Central memory CD8-positive, alpha-beta T cell (primary cell): ENCODE measurements around the gene OARD1.
A peak's percentile ranks its signal among the peaks of the same experiment; 100 is the strongest.

Experiments
- ATAC-seq: fragments of 150-1000 bp; cut with Tn5 transposase; replicated peaks from 2 replicates; pipeline ENCODE4 v1.10.0; 2022; ENCODE audit warnings: mild to moderate bottlenecking, moderate FRiP score, moderate number of reproducible peaks; ENCODE audit not compliant: poor library complexity, severe bottlenecking; ENCODE audit errors: extremely low read depth
- DNase-seq, 2 donors: peaks; one replicate each; pipeline ENCODE4 v3.0.0; 2021; ENCODE audit warnings: low spot score in 2 of 2
- H3K27ac Mint-ChIP-seq: one replicate; pipeline ENCODE4 v1.8.0; 2022; ENCODE audit warnings: low read depth, mild to moderate bottlenecking, moderate library complexity, mixed read lengths
- H3K27me3 Mint-ChIP-seq: one replicate; pipeline ENCODE4 v1.8.0; 2022; ENCODE audit warnings: mixed read lengths
- H3K36me3 Mint-ChIP-seq: one replicate; pipeline ENCODE4 v1.8.0; 2022; ENCODE audit warnings: mild to moderate bottlenecking, moderate library complexity, mixed read lengths; ENCODE audit not compliant: insufficient read depth
- H3K4me1 Mint-ChIP-seq: one replicate; pipeline ENCODE4 v1.8.0; 2022; ENCODE audit warnings: mixed read lengths
- H3K4me3 Mint-ChIP-seq: one replicate; pipeline ENCODE4 v1.8.0; 2022; ENCODE audit warnings: mild to moderate bottlenecking, moderate library complexity, mixed read lengths
- H3K9me3 Mint-ChIP-seq: one replicate; pipeline ENCODE4 v1.8.0; 2022; ENCODE audit warnings: mixed read lengths

Gene OARD1

DNA sequence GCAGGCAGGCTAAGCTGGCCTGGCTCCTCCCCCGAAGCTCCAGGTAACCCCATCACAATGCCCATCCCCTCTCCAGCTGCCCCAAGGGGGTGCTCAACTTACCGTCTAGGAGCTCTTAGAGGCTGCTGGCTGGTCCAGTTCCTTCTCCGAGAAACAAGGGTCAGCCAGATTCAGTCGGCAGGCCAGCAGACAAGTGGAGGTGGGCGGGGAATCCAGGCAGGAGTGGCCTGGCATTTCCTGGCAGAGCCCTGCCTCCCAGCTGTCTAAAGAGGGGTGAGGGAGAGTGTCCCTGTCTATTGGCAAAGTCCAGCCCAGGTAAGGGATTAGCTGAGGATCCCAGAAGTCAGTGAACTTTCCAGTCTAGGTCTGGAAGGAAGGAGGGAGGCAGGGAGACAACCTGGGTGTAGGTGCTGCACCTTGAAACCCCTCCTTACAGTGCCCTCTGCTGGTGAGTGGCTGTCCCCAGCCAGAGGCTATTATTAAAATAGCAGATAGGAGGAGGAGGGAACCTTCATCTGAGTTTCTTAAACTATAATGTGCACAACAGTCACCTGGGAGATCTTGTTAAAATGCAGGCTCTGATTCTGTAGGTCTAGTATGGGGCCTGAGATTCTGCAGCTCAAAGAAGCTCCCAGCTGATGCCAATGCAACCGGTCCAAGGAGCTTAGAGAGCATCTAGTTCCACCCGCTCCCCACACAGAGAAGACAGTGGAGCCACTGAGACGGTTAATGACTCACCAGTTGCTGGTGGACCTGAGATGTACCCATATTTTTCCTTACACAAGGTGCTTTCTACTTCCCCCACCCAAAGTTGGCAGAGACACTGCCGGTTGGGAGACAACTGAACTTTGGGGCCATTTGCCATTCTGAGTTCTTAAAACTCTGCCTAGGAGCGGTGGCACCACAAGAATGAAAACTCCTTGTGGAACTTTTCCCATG, 32.8 kb downstream of the OARD1 start, which contains the start of gene UNC5CL:
TSS of gene UNC5CL (minus strand) at position 162 of the 939 bp plus-strand sequence. CDS start 4,147 bp downstream, outside the sequence.
- ATAC-seq (no peak), DNase-seq (peak; percentile 23 to 27)
- Mint-ChIP-seq H3K4me1 (no peaks in the 10 kb centered on the region), H3K4me3 (no peak within 1 kb of the TSS), H3K36me3 (no peaks in the 10 kb centered on the region), H3K9me3 (no peaks in the 10 kb centered on the region), H3K27me3 (no peaks in the 10 kb centered on the region), H3K27ac (no peak within 1 kb of the TSS)

DNA sequence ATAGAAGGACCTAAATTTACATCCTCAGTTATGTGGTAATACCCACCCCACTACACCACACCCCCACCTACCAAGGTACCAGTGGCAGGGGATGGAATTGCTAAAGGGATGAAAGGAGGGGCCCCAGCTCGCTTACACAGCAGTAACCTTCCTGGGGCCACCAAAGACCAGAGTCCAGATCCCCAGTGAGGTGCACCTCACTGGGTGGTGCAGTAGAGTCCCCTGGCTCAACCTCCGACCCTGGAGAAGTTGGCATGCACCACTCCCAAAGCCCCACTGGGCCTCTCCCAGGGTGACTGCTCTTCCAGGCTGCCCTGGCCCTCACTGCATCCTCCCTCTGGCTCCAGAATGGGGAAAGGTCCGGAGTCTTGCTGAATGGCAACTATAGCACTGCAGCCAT, 34.0 kb downstream of the OARD1 start:
- H3K27ac Mint-ChIP-seq = no peak overlapping the region
- H3K4me1 Mint-ChIP-seq = no peaks in the 10 kb centered on the region
- no peaks in the 10 kb centered on the region for H3K9me3 Mint-ChIP-seq
- no peak overlapping the region for H3K4me3 Mint-ChIP-seq
- ATAC-seq (no peak), DNase-seq (no peak)
- no peaks in the 10 kb centered on the region for H3K36me3 Mint-ChIP-seq
- H3K27me3 Mint-ChIP-seq = no peaks in the 10 kb centered on the region

DNA sequence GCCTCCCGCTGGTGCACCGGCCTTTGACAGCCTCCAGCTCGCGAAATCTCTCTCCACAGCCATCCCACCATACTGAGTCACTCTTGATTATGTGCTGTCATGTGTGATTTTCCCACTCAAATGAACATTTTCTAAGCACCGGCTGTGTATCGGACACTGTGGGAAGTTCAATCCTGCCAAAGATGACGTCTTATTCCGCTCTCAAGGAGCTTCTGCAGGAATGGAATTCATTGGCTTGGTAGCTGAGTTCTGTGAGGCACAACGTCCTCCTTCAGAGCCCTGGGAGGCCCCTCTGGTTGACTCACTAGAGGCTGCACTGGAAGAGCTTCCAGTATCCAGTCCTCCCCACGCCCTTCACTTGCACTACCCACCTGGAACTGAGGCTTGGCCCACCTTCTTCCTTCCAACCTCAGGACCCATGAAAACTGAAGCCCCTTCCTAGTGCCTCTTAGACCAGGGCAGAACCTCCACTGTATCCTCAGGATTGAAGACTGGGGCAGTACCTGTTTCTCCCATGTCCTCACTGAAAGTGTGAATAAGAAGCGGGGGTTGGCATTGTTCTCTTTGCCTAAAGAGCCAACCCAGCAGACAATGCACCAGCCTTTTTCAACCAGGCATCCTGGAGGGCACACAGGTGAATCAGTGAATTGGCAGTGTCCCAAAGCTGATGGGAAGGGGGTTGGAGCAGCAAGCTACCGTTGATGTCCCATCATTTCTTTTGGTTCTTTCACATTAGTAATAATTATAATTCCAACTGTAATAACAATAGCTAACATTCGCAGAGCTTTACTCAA, 34.9 kb downstream of the OARD1 start:
- ATAC-seq (no peak), DNase-seq (no peak)
- Mint-ChIP-seq H3K9me3 (no peaks in the 10 kb centered on the region), H3K27me3 (no peaks in the 10 kb centered on the region), H3K4me3 (no peak overlapping the region), H3K4me1 (no peaks in the 10 kb centered on the region), H3K27ac (peak overlapping the region; percentile 56), H3K36me3 (no peaks in the 10 kb centered on the region)

DNA sequence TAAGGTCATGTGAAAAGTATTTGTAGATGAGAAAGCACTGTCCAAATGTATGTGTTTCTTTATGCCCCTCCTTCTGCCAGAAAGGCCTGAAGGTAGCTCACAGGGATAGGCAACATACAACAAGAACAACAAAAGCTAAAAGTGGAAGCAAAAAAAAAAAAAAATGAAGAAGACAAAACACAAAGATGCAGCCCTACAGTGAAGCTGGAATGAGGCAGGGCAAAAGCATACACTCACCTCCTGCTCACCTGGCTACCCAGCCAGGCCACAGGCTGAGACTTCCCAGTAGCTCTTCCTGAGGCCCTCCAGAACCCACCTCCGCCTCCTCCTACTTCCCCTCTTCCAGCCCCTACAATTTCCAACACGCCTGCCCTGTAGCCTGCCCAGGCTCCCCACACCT, 35.6 kb downstream of the OARD1 start:
- H3K4me1 Mint-ChIP-seq = no peaks in the 10 kb centered on the region
- H3K27me3 Mint-ChIP-seq = no peaks in the 10 kb centered on the region
- DNase-seq = no peak
- H3K36me3 Mint-ChIP-seq = no peaks in the 10 kb centered on the region
- ATAC-seq = no peak
- H3K9me3 Mint-ChIP-seq = no peaks in the 10 kb centered on the region
- no peak overlapping the region for H3K4me3 Mint-ChIP-seq
- peak overlapping the region; percentile 56 for H3K27ac Mint-ChIP-seq

DNA sequence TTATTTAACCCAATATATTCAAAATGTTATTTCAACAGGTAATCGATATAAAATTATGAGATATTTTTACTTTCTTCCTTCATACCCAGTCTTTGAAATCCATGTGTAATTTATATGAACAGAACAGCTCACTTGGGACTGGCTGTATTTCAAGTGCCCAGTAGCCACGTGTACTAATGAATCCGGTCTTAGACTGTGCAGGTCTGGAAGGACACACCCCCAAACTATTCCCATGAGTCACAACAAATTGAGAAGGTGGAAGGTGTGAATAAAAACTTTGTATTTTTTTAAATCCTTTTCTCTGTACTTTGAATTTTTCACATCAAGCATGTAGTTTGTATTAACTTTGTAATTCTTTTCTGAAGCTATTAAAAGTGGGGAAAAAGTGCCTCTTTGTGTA, 36.0 kb downstream of the OARD1 start:
- Mint-ChIP-seq H3K4me1 (no peaks in the 10 kb centered on the region), H3K9me3 (no peaks in the 10 kb centered on the region), H3K27ac (no peak overlapping the region), H3K36me3 (no peaks in the 10 kb centered on the region), H3K4me3 (no peak overlapping the region), H3K27me3 (no peaks in the 10 kb centered on the region)
- ATAC-seq (no peak), DNase-seq (no peak)

DNA sequence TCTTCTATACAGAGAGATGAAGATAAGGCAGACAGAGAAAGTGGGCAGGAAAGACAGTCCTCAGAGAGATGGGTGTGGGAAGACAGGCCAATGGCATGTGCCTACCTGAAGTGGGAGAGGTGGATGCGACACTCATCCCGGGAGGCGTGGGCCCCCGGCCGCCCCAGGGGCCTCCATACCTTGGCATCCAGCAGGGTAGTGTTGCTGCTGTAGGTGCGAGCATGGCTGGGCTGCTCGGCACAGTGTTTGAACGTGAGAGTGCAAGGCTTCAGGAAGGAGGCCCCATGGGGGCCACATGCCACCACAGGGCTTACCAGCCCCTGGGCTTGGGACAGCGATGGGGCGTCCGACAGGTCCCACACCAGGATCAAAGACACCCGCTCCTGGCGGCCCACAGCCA, 38.4 kb downstream of the OARD1 start:
- Mint-ChIP-seq H3K4me1 (peaks cover 7% of the 10 kb centered on the region), H3K27ac (no peak overlapping the region), H3K27me3 (no peaks in the 10 kb centered on the region), H3K9me3 (no peaks in the 10 kb centered on the region), H3K36me3 (peaks cover under 1% of the 10 kb centered on the region), H3K4me3 (no peak overlapping the region)
- ATAC-seq = no peak
- DNase-seq = no peak

DNA sequence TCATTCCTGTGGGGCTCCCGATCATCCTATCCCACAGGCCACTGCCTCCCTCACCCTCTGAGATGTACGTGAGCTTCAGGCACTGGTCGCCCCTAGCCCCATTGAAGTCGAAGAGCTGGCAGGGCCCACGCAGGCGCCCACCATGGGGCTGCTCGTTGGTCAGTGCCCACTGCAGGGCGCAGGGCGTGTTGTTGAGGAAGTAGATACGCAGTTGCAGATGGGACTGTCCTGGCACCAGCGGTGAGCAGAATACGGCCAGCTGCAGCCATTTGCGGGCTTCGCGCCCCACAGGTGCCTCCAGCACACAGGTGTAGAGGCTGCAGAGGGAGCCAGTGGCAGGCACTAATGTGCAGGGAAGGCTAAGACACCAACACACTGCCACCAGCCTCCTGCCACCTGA, 39.3 kb downstream of the OARD1 start:
- DNase-seq (no peak), ATAC-seq (no peak)
- no peaks in the 10 kb centered on the region for H3K27me3 Mint-ChIP-seq
- H3K27ac Mint-ChIP-seq = no peak overlapping the region
- no peak overlapping the region for H3K4me3 Mint-ChIP-seq
- H3K9me3 Mint-ChIP-seq = no peaks in the 10 kb centered on the region
- H3K4me1 Mint-ChIP-seq = peaks cover 12% of the 10 kb centered on the region
- H3K36me3 Mint-ChIP-seq = peaks cover 2% of the 10 kb centered on the region

DNA sequence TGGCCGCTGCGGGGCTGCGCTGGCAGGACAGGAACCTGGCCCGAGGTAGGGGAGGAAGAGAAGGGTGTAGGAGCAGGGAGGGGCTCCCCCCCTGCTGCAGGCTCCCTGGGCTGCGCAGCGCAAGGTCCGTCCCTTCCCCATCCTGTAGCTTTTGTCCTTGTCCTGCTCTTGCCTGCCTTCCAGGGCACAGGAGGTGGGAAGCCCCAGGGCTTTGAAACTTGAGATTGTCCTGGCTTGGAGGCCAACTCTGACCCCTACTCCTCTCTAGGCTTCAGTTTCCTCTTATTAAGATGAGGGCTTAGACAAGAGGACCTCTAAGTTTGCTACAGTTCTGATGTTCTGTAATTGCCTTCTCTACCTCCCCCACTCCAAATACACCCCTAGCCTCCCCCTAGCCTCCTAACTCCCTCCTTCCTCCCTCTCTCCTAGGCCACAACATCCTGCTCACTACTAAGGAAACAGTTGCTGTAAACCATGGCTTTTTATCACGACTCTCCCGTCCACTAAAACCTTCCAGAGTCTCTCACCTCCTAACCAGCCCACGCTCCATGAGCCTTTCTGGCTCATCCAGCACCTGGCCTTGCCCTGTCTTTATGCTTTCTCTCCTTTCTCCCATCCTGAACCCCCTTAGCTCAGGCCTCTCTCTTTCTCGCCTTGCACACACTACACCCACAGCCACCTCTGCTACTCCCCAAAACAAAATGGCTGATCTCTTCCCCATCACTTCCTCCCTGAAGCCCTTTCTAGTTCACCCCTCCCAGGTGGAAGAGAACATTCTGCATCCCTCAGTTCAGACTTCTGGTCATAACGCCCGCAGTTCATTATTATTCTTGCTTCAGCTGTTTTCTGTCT, 43.4 kb downstream of the OARD1 start:
- H3K27me3 Mint-ChIP-seq = no peaks in the 10 kb centered on the region
- H3K4me3 Mint-ChIP-seq = peak overlapping the region; percentile 73
- ATAC-seq (peak; percentile 25), DNase-seq (no peak)
- peaks cover 26% of the 10 kb centered on the region for H3K4me1 Mint-ChIP-seq
- peak overlapping the region; percentile 76 for H3K27ac Mint-ChIP-seq
- peaks cover 3% of the 10 kb centered on the region for H3K36me3 Mint-ChIP-seq
- no peaks in the 10 kb centered on the region for H3K9me3 Mint-ChIP-seq

DNA sequence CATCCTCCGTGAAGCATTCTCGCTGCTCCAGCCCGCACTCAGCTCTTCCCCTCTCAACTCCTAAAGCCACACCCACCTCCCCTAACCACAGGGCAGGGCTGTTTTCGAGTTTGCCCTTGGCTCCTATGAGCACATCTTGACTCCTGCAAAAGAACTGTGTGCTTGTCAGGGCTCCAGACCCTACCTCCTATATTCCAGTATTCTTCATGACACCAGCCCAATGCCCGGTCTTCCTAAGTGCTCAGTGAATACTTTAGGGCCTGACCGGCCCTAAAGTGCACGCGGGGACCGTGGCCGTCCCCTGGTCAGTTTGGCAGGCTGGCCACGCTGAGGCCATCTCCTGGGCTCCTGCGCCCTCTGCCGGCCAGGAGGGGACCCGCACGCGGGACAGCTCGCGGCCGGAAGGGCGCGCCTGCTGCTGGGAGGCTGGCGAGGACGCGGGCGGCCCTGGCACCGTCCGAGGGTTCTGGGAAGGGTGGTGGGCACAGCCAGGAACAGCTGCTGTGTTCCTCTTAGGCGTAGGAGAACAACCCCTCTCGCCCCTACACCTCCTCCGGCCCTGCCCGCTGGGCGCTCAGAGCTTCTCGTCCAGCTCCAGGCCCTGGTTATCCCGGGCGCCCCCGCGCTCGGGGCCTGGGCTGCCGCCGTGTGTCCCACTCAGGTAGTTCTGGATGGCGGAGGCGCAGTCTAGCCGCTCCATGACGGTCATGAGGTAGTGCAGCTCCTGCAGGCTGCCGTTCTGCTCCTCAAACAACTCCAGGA, 44.2 kb downstream of the OARD1 start:
- no peaks in the 10 kb centered on the region for H3K9me3 Mint-ChIP-seq
- peak; percentile 47 to 64 for DNase-seq
- peak; percentile 84 for ATAC-seq
- peaks cover 26% of the 10 kb centered on the region for H3K4me1 Mint-ChIP-seq
- H3K27me3 Mint-ChIP-seq = no peaks in the 10 kb centered on the region
- H3K27ac Mint-ChIP-seq = peak overlapping the region; percentile 76
- H3K36me3 Mint-ChIP-seq = peaks cover 3% of the 10 kb centered on the region
- H3K4me3 Mint-ChIP-seq = peak overlapping the region; percentile 73

DNA sequence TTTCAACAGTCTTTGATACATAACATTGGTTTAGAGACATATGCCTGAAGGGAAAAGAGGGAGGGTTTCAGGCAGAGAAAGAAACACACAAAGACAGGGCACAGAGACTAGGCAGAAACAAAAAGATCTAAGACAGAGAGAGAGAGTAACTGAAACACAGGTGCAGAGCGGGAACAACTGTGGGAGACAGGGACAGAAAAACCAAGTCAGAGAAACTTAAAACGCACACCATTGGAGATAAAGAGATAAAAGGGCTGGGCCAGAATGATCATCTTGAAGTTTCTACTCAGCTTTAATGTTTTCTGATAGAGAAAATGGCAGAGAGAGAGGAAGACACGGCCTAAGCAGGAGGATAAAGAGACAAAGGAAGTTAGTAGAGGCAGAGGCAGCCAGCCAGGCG, 44.9 kb downstream of the OARD1 start:
- H3K4me1 Mint-ChIP-seq = peaks cover 26% of the 10 kb centered on the region
- H3K27me3 Mint-ChIP-seq = no peaks in the 10 kb centered on the region
- ATAC-seq = no peak

DNA sequence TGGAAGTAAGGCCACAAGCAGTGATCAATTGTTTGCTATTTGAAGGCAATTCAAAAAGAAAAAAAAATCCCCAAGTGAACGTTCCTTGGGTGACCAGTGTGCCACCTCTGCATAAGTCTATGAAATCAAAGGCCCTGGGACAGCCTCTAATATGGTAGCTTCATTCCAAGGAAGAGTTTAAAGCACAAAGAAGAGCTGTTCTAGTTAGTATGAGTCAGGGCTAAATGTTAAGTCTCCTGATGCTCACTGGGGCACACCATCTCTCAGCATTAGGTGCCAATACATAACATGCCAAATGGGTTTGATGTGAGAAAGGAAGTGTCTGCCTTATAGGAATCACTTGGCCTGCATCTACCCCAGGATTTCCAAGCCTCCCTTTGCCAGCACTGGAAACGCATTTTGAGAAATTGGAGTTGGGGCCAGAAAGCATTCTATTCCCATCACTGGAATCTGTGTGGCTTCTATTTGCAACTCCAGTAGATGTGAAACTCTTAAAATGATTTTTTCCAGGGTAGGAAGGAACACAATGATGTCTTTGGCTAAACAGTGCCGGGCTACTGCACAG, 46.1 kb downstream of the OARD1 start:
- Mint-ChIP-seq H3K27me3 (no peaks in the 10 kb centered on the region), H3K36me3 (peaks cover 3% of the 10 kb centered on the region), H3K27ac (no peak overlapping the region), H3K4me3 (peak overlapping the region; percentile 24), H3K9me3 (no peaks in the 10 kb centered on the region), H3K4me1 (peaks cover 26% of the 10 kb centered on the region)
- no peak for DNase-seq
- no peak for ATAC-seq

More for the DNA sequence above, 44.9 kb downstream of the OARD1 start:
- H3K27ac Mint-ChIP-seq = peak overlapping the region; percentile 76
- no peak for DNase-seq
- peaks cover 3% of the 10 kb centered on the region for H3K36me3 Mint-ChIP-seq
- no peaks in the 10 kb centered on the region for H3K9me3 Mint-ChIP-seq
- H3K4me3 Mint-ChIP-seq = peak overlapping the region; percentile 73
